ENCODE results near the gene DGKH.

DNA sequence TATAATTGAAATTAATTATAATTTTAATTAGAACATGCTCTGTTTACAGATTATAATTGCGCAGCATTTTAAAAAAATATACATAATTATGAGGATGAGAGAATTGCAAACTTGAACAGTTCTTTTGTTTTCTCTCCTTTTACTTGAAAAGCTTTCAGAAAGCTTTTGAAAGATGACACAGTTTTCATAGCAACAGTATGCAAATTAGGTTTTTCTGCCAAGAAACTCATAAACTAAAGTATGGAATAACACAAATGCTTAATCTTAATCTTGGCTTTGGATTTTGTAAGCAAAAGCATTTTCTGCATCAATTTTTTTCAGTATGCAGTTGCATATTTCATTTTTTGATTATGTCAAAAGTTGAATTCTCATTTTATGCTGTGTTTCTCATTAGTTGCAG lies 190.7 kb downstream of the DGKH start:
- TF ChIP-seq CTCF (IDR thresholded peaks at IDR 0.05), result no peak
- no peak for TF ChIP-seq POLR2A (IDR thresholded peaks at IDR 0.05)
